Activated T-cell treated with anti-CD3 and anti-CD28 coated beads for 1 hour (primary cell): ENCODE results near the gene FRAT2.

Source experiments
- DNase-seq: peaks from one replicate; pipeline ENCODE4 v3.0.0-alpha.2; 2020; ENCODE audit warnings: low read depth

FRAT2 gene

GRCh38 chr10:97325754-97326153 is 8.8 kb downstream of the FRAT2 start:
- no peak for DNase-seq

- no peak for DNase-seq
Observed at GRCh38 chr10:97323501-97323900, 11.0 kb downstream of the FRAT2 start.

- no peak for DNase-seq
Observed at GRCh38 chr10:97321804-97322190, 12.7 kb downstream of the FRAT2 start.

GRCh38 chr10:97321032-97321803 is 13.3 kb downstream of the FRAT2 start:
- DNase-seq, result peak; percentile 6

- DNase-seq, result peak; percentile 5
Observed at GRCh38 chr10:97320480-97321031, 14.0 kb downstream of the FRAT2 start.

- peak; percentile 53 for DNase-seq
Observed at GRCh38 chr10:97319671-97320479, 14.7 kb downstream of the FRAT2 start.

GRCh38 chr10:97318772-97319651 is 15.5 kb downstream of the FRAT2 start, which contains the start of gene FRAT1:
TSS of gene FRAT1 (plus strand) at chr10:97319271. CDS start at chr10:97319454, 183 bp downstream.
- DNase-seq, result peak; percentile 90

GRCh38 chr10:97314671-97315070 is 19.9 kb downstream of the FRAT2 start:
- no peak for DNase-seq

- no peak for DNase-seq
Observed at GRCh38 chr10:97312897-97313296, 21.6 kb downstream of the FRAT2 start.

GRCh38 chr10:97311111-97311626 is 23.4 kb downstream of the FRAT2 start:
- no peak for DNase-seq

- DNase-seq, result no peak
Observed at GRCh38 chr10:97307866-97308780, 26.4 kb downstream of the FRAT2 start.

- no peak for DNase-seq
Observed at GRCh38 chr10:97307441-97307840, 27.1 kb downstream of the FRAT2 start.

- no peak for DNase-seq
Observed at GRCh38 chr10:97302088-97302791, 32.3 kb downstream of the FRAT2 start.

GRCh38 chr10:97300980-97301379 is 33.5 kb downstream of the FRAT2 start:
- no peak for DNase-seq

GRCh38 chr10:97298223-97298571 is 36.3 kb downstream of the FRAT2 start:
- DNase-seq, result no peak

- no peak for DNase-seq
Observed at GRCh38 chr10:97297556-97298222, 36.8 kb downstream of the FRAT2 start.

GRCh38 chr10:97292862-97293198 is 41.7 kb downstream of the FRAT2 start:
- no peak for DNase-seq

- DNase-seq, result peak; percentile 85
Observed at GRCh38 chr10:97292097-97292861, 42.2 kb downstream of the FRAT2 start, which contains the start of gene ARHGAP19. TSS of gene ARHGAP19 (minus strand) at chr10:97292637. CDS start at chr10:97292627, 10 bp downstream.
